Vagina (tissue), 2 donors: ENCODE results near the gene PSMC1. TPM values are rescaled to one million over a fixed set of nuclear protein-coding genes. Genes with fewer than 3 reads are reported as not detected.
A peak's percentile ranks its signal among the peaks of the same experiment; 100 is the strongest.

Source experiments
- DNase-seq, 2 donors: peaks; one replicate each; pipeline ENCODE4 v3.0.0-alpha.2; 2017; ENCODE audit errors: extremely low spot score in 2 of 2
- H3K27ac ChIP-seq: fragments of 200-600 bp; sonication (generic); one replicate; pipeline ENCODE4 v1.5.1; 2019
- H3K27me3 ChIP-seq: fragments of 200-600 bp; sonication (generic); one replicate; pipeline ENCODE4 v1.5.1; 2019
- H3K36me3 ChIP-seq, 2 donors: fragments of 200-600 bp; sonication (generic); one replicate each; pipeline ENCODE4 v1.5.1; 2017 to 2019
- H3K4me1 ChIP-seq: fragments of 200-600 bp; sonication (generic); one replicate; pipeline ENCODE4 v1.5.1; 2019
- H3K4me3 ChIP-seq, 2 donors: fragments of 200-600 bp; sonication (generic); 1 replicate in 1 of 2; 2 replicates in 1 of 2; pipeline ENCODE4 v1.5.1; 2016 to 2019
- H3K9me3 ChIP-seq: fragments of 200-600 bp; sonication (generic); one replicate; pipeline ENCODE4 v1.5.1; 2019
- CTCF ChIP-seq, 3 experiments: fragments of 450-650 bp in 2 of 3; fragments of 200-600 bp in 1 of 3; sonication (generic) in 1 of 3; IDR thresholded peaks; one replicate each; pipeline ENCODE4 v1.5.1; 2017 to 2019; ENCODE audit warnings: antibody characterized with exemption in 3 of 3, mild to moderate bottlenecking in 2 of 3, moderate library complexity in 2 of 3
- POLR2A ChIP-seq, 2 donors: fragments of 450-650 bp; IDR thresholded peaks; one replicate each; pipeline ENCODE4 v1.6.1; 2017; ENCODE audit warnings: antibody characterized with exemption in 2 of 2, mild to moderate bottlenecking in 2 of 2, moderate library complexity in 2 of 2
- POLR2AphosphoS5 ChIP-seq, 2 donors: sonication (generic); formaldehyde crosslinking; IDR thresholded peaks; one replicate each; pipeline ENCODE4 v1.9.0; 2017; ENCODE audit warnings: antibody characterized with exemption in 2 of 2, mild to moderate bottlenecking in 2 of 2, low read depth in 1 of 2; ENCODE audit not compliant: insufficient read depth in 1 of 2
- intact Hi-C: fragments of 100-400 bp; cut with DNase I; formaldehyde crosslinking; loops from one replicate; pipeline ENCODE4 v1.15.1; 2023
- total RNA-seq: library from RNA; depleted of rRNA; stranded (reverse); fragments of >200 nt; gene quantifications from one replicate; pipeline ENCODE4 v1.2.3, GENCODE V29; 2016

The PSMC1 gene
- total RNA-seq, 1 donor from 2014 or later = 32.7 TPM

- H3K27ac ChIP-seq = no peak overlapping the region
- no peaks in the 10 kb centered on the region for H3K27me3 ChIP-seq
- no peak overlapping the region for H3K4me3 ChIP-seq
- TF ChIP-seq POLR2AphosphoS5 (IDR thresholded peaks at IDR 0.05; ENCODE audit: insufficient read depth in 1 of 2, low read depth in 1 of 2) = no peak
- DNase-seq = peak in 1 of 2 donors; percentile 25
- intact Hi-C loops = no loop called here
- H3K36me3 ChIP-seq = peaks cover 0 to 53% of the 10 kb centered on the region in 2 donors
- H3K9me3 ChIP-seq = no peaks in the 10 kb centered on the region
- no peaks in the 10 kb centered on the region for H3K4me1 ChIP-seq
Measured at GRCh38 chr14:90275458-90275814, 19.1 kb downstream of the PSMC1 start.

- DNase-seq = peak in 1 of 2 donors; percentile 64
- intact Hi-C loops = no loop called here
- no peaks in the 10 kb centered on the region for H3K4me1 ChIP-seq
- no peak overlapping the region for H3K4me3 ChIP-seq
- no peak overlapping the region for H3K27ac ChIP-seq
- H3K36me3 ChIP-seq = peaks cover 0 to 52% of the 10 kb centered on the region in 2 donors
- TF ChIP-seq CTCF (IDR thresholded peaks at IDR 0.05) (no peak), POLR2A (IDR thresholded peaks at IDR 0.05) (no peak), POLR2AphosphoS5 (IDR thresholded peaks at IDR 0.05; ENCODE audit: insufficient read depth in 1 of 2, low read depth in 1 of 2) (no peak)
- H3K27me3 ChIP-seq = no peaks in the 10 kb centered on the region
- H3K9me3 ChIP-seq = no peaks in the 10 kb centered on the region
Measured at GRCh38 chr14:90275820-90276219, 19.5 kb downstream of the PSMC1 start.

GRCh38 chr14:90276646-90277367 lies 20.5 kb downstream of the PSMC1 start:
- TF ChIP-seq POLR2AphosphoS5 (IDR thresholded peaks at IDR 0.05; ENCODE audit: insufficient read depth in 1 of 2, low read depth in 1 of 2) (no peak), CTCF (IDR thresholded peaks at IDR 0.05) (no peak), POLR2A (IDR thresholded peaks at IDR 0.05) (no peak)
- no peaks in the 10 kb centered on the region for H3K4me1 ChIP-seq
- peak in 1 of 2 donors; percentile 37 for DNase-seq
- intact Hi-C loops = loop anchor here (1.0 kb wide), 1 partner anchor 26 kb away; no protein-coding TSS in a partner anchor
- H3K27ac ChIP-seq = no peak overlapping the region
- H3K9me3 ChIP-seq = no peaks in the 10 kb centered on the region
- no peak overlapping the region for H3K4me3 ChIP-seq
- H3K36me3 ChIP-seq = peaks cover 0 to 42% of the 10 kb centered on the region in 2 donors
- H3K27me3 ChIP-seq = no peaks in the 10 kb centered on the region

- Histone ChIP-seq H3K4me1 (no peaks in the 10 kb centered on the region), H3K27ac (no peak overlapping the region), H3K4me3 (no peak overlapping the region), H3K27me3 (no peaks in the 10 kb centered on the region), H3K9me3 (no peaks in the 10 kb centered on the region), H3K36me3 (peaks cover 0 to 36% of the 10 kb centered on the region in 2 donors)
- TF ChIP-seq CTCF (IDR thresholded peaks at IDR 0.05) = no peak
- TF ChIP-seq POLR2AphosphoS5 (IDR thresholded peaks at IDR 0.05; ENCODE audit: insufficient read depth in 1 of 2, low read depth in 1 of 2) = no peak
- no peak for TF ChIP-seq POLR2A (IDR thresholded peaks at IDR 0.05)
- DNase-seq = no peak
- intact Hi-C loops = loop anchor here (1.0 kb wide), 1 partner anchor 26 kb away; no protein-coding TSS in a partner anchor
Measured at GRCh38 chr14:90277581-90278198, 21.3 kb downstream of the PSMC1 start.

GRCh38 chr14:90278199-90279175 lies 22.1 kb downstream of the PSMC1 start:
- no peak for DNase-seq
- H3K36me3 ChIP-seq = peaks cover 0 to 28% of the 10 kb centered on the region in 2 donors
- TF ChIP-seq POLR2AphosphoS5 (IDR thresholded peaks at IDR 0.05; ENCODE audit: insufficient read depth in 1 of 2, low read depth in 1 of 2) = no peak
- no peak for TF ChIP-seq POLR2A (IDR thresholded peaks at IDR 0.05)
- no peak for TF ChIP-seq CTCF (IDR thresholded peaks at IDR 0.05)

More at GRCh38 chr14:90278199-90279175, 22.1 kb downstream of the PSMC1 start:
- Histone ChIP-seq H3K4me3 (no peak overlapping the region), H3K27ac (no peak overlapping the region), H3K4me1 (no peaks in the 10 kb centered on the region), H3K9me3 (no peaks in the 10 kb centered on the region), H3K27me3 (no peaks in the 10 kb centered on the region)
- intact Hi-C loops = no loop called here
